IMR-90 (cell line): ENCODE measurements around the gene BLMH. TPM values are rescaled to one million over a fixed set of nuclear protein-coding genes. Genes with fewer than 3 reads are reported as not detected.

Experiments used
- ATAC-seq: fragments of 200-7000 bp; cut with Tn5 transposase; 2 replicates; pipeline ENCODE4 v1.9.1; 2020; ENCODE audit warnings: low read depth, mild to moderate bottlenecking, moderate library complexity
- BruUV-seq: library from RNA; stranded (reverse); fragments of 400-500 nt; replicated peaks from 2 replicates; lab custom pipeline; 2021; lab: Mats Ljungman, UMichigan
- CTCF ChIA-PET: fragments of 300-600 bp; formaldehyde crosslinking; extraction: SDS; loops from one replicate; lab custom pipeline; 2021; ENCODE audit warnings: antibody characterized with exemption; lab: Yijun Ruan, JAX
- POLR2A ChIA-PET: fragments of 300-600 bp; sonication (Branson Sonifier 250); formaldehyde crosslinking; loops from one replicate; lab custom pipeline; 2022; ENCODE audit warnings: antibody characterized with exemption; ENCODE audit not compliant: unreplicated experiment; lab: Charles Lee
- DNase-seq: peaks from one replicate; pipeline ENCODE4 v3.0.0; 2013
- H2AFZ ChIP-seq: replicated peaks from 2 replicates; pipeline ENCODE3; 2013; ENCODE audit warnings: low read length, mild to moderate bottlenecking; ENCODE audit not compliant: poor library complexity
- H2AK5ac ChIP-seq: 2 replicates; pipeline ENCODE4 v1.6.1; 2013; ENCODE audit warnings: low read depth, low read length, inconsistent platforms
- H2AK9ac ChIP-seq: replicated peaks from 2 replicates; pipeline ENCODE3; 2013; ENCODE audit warnings: mild to moderate bottlenecking, low read depth, low read length, moderate library complexity; ENCODE audit not compliant: poor library complexity
- H2BK120ac ChIP-seq: 2 replicates; pipeline ENCODE4 v1.6.1; 2013; ENCODE audit warnings: low read depth, low read length, inconsistent platforms
- H2BK15ac ChIP-seq: 3 replicates; pipeline ENCODE4 v1.6.1; 2013; ENCODE audit warnings: low read depth, low read length, inconsistent platforms
- H2BK20ac ChIP-seq: 2 replicates; pipeline ENCODE4 v1.6.1; 2013; ENCODE audit warnings: low read depth, mild to moderate bottlenecking, inconsistent platforms, low read length, moderate library complexity
- H2BK5ac ChIP-seq: 2 replicates; pipeline ENCODE4 v1.6.1; 2013; ENCODE audit warnings: mild to moderate bottlenecking, low read depth, low read length, inconsistent platforms; ENCODE audit not compliant: poor library complexity, severe bottlenecking
- H3K14ac ChIP-seq: replicated peaks from 2 replicates; pipeline ENCODE4 v1.6.1; 2013; ENCODE audit warnings: low read depth, low read length, inconsistent platforms
- H3K18ac ChIP-seq: 2 replicates; pipeline ENCODE4 v1.6.1; 2013; ENCODE audit warnings: low read depth, low read length, control low read depth
- H3K23ac ChIP-seq: 2 replicates; pipeline ENCODE4 v1.6.1; 2013; ENCODE audit warnings: low read depth, low read length, inconsistent platforms
- H3K27ac ChIP-seq: 2 replicates; pipeline ENCODE4 v1.5.1; 2013; ENCODE audit warnings: mild to moderate bottlenecking, control low read depth, low read length; ENCODE audit not compliant: insufficient read depth
- H3K27me3 ChIP-seq: 2 replicates; pipeline ENCODE4 v1.6.1; 2013; ENCODE audit warnings: low read length; ENCODE audit not compliant: control insufficient read depth, insufficient read depth
- H3K36me3 ChIP-seq: 2 replicates; pipeline ENCODE4 v1.6.1; 2013; ENCODE audit warnings: low read length, mixed read lengths; ENCODE audit not compliant: control insufficient read depth, insufficient read depth
- H3K4ac ChIP-seq: 2 replicates; pipeline ENCODE4 v1.6.1; 2013; ENCODE audit warnings: low read depth, low read length, inconsistent platforms
- H3K4me1 ChIP-seq: 2 replicates; pipeline ENCODE4 v1.6.1; 2013; ENCODE audit warnings: low read length, mixed read lengths; ENCODE audit not compliant: control insufficient read depth, insufficient read depth
- H3K4me2 ChIP-seq: 2 replicates; pipeline ENCODE4 v1.6.1; 2013; ENCODE audit warnings: low read depth, mild to moderate bottlenecking, control low read depth, low read length, moderate library complexity
- H3K4me3 ChIP-seq: 2 replicates; pipeline ENCODE4 v1.5.1; 2013; ENCODE audit warnings: low read depth, mild to moderate bottlenecking, control low read depth, low read length, moderate library complexity; ENCODE audit not compliant: insufficient read depth
- H3K56ac ChIP-seq: 2 replicates; pipeline ENCODE4 v1.6.1; 2013; ENCODE audit warnings: low read length, inconsistent platforms; ENCODE audit not compliant: insufficient read depth; ENCODE audit errors: extremely low read depth
- H3K79me1 ChIP-seq, 2 experiments: 2 replicates each; pipeline ENCODE4 v1.6.1; 2013; ENCODE audit warnings: low read length in 2 of 2, inconsistent platforms in 1 of 2, low read depth in 1 of 2
- H3K9ac ChIP-seq: 2 replicates; pipeline ENCODE4 v1.6.1; 2013; ENCODE audit warnings: low read depth, low read length, control low read depth
- H3K9me1 ChIP-seq: 2 replicates; pipeline ENCODE4 v1.6.1; 2013; ENCODE audit warnings: low read length, inconsistent platforms; ENCODE audit not compliant: insufficient read depth
- H3K9me3 ChIP-seq: 2 replicates; pipeline ENCODE4 v1.6.1; 2013; ENCODE audit warnings: low read length; ENCODE audit not compliant: control insufficient read depth, insufficient read depth
- H4K20me1 ChIP-seq: 2 replicates; pipeline ENCODE4 v1.6.1; 2013; ENCODE audit warnings: low read length, inconsistent platforms; ENCODE audit not compliant: insufficient read depth
- H4K5ac ChIP-seq: 2 replicates; pipeline ENCODE4 v1.6.1; 2013; ENCODE audit warnings: mild to moderate bottlenecking, low read depth, low read length, control low read depth
- H4K8ac ChIP-seq, 2 experiments: 2 replicates each; pipeline ENCODE4 v1.6.1; 2013; ENCODE audit warnings: low read depth in 2 of 2, low read length in 2 of 2, control low read depth in 1 of 2, inconsistent platforms in 1 of 2
- H4K91ac ChIP-seq: 2 replicates; pipeline ENCODE4 v1.6.1; 2013; ENCODE audit warnings: low read depth, low read length, inconsistent platforms; ENCODE audit not compliant: insufficient read depth
- RAD21 ChIP-seq: IDR thresholded peaks from 2 replicates; pipeline ENCODE4 v1.6.1; 2012; ENCODE audit warnings: low read length, improper control_type of control experiment
- SMC3 ChIP-seq: fragments of 150-350 bp; IDR thresholded peaks from 2 replicates; pipeline ENCODE4 v1.6.1; 2016; ENCODE audit warnings: low read depth, mild to moderate bottlenecking, antibody characterized with exemption, low read length, moderate library complexity
- WGBS, 2 experiments: methylation state at CpG; one replicate each; pipeline versions ENCODE4 v1.1.5 to v1.1.7; 2013; ENCODE audit warnings: missing lambda C conversion rate in 2 of 2; ENCODE audit not compliant: insufficient read length in 1 of 2; ENCODE audit errors: extremely low coverage in 2 of 2; 5-methylcytosine and 5-hydroxymethylcytosine counted together
- dilution Hi-C: fragments of 300-500 bp; cut with HindIII; formaldehyde crosslinking; loops from one replicate; pipeline ENCODE4 v1.14.3; 2018; ENCODE audit warnings: low sequenced_read_pairs; ENCODE audit not compliant: unreplicated experiment
- in situ Hi-C: fragments of 300-500 bp; cut with MboI; formaldehyde crosslinking; loops from 3 replicates; pipeline ENCODE4 v1.14.3; 2019; ENCODE audit warnings: low sequenced_read_pairs, inconsistent platforms, mixed read lengths
- intact Hi-C: fragments of 100-400 bp; cut with micrococcal nuclease; formaldehyde crosslinking; loops from 2 replicates; pipeline ENCODE4 v1.10.0; 2022
- polyA plus RNA-seq, 3 experiments: library from polyadenylated mRNA; depleted of rRNA; stranded (reverse); fragments of >200 nt; gene quantifications; 2 replicates each; pipeline ENCODE4 v1.2.3, GENCODE V29; 2012; ENCODE audit warnings: low replicate concordance in 1 of 3
- total RNA-seq: library from RNA; depleted of rRNA; stranded (reverse); fragments of >200 nt; gene quantifications from 2 replicates; pipeline ENCODE4 v1.2.3, GENCODE V29; 2012
- TF ChIP-seq, protein P1 (sequence below): fragments of 150-350 bp; IDR thresholded peaks from 2 replicates; pipeline ENCODE4 v1.6.1; 2017; ENCODE audit warnings: mild to moderate bottlenecking, antibody characterized with exemption, low read length, low read depth

The BLMH gene
- total and polyA plus RNA-seq, 2 of the 4 experiments (the other 2 are of a cell fraction) = 17.3 to 20.8 TPM

DNA sequence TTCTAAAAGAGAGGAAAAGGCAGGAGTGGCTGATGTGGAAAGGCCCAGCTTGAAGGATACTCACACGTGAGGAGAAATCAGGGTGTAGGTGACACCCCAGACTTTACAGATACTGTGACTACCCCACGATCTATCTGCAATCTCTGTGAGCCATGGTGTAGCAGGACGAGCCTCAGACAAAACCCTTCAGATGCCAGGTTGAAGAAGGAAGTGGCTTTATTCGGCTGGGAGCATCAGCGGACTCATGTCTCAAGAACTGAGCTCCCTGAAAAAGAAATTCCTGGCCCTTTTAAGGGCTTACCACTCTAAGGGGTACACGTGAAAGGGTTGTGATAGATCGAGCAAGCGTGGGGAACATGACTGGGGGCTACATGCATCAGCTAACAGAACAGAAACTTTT, 51.6 kb downstream of the BLMH start:
- no peak overlapping the region for H4K91ac ChIP-seq
- no peak overlapping the region for H2BK5ac ChIP-seq
- H2BK20ac ChIP-seq = no peak overlapping the region
- in situ Hi-C loops (no loop called here), intact Hi-C loops (loop anchor here (5.0 kb wide), 1 partner anchor 473 kb away; no protein-coding TSS in a partner anchor), dilution Hi-C loops (no loop called here)
- no peak overlapping the region for H2BK15ac ChIP-seq
- no peak overlapping the region for H3K4me2 ChIP-seq
- no TSS peak for BruUV-seq
- no peaks in the 10 kb centered on the region for H4K20me1 ChIP-seq
- H3K36me3 ChIP-seq = no peaks in the 10 kb centered on the region
- peaks cover 38% of the 10 kb centered on the region for H3K27me3 ChIP-seq
- no peak overlapping the region for H2BK120ac ChIP-seq
- no peak overlapping the region for H2AFZ ChIP-seq
- H3K79me1 ChIP-seq = no peaks in the 10 kb centered on the region; a peak in 1 of 4 replicates
- H4K8ac ChIP-seq = no peak overlapping the region
- DNase-seq (no peak), ATAC-seq (no peak)
- no peak overlapping the region for H2AK5ac ChIP-seq
- no peak overlapping the region for H3K9ac ChIP-seq
- H3K4me1 ChIP-seq = peaks cover 9% of the 10 kb centered on the region
- no peak for TF ChIP-seq RAD21
- TF ChIP-seq SMC3 = no peak
- TF ChIP-seq, protein P1, sequence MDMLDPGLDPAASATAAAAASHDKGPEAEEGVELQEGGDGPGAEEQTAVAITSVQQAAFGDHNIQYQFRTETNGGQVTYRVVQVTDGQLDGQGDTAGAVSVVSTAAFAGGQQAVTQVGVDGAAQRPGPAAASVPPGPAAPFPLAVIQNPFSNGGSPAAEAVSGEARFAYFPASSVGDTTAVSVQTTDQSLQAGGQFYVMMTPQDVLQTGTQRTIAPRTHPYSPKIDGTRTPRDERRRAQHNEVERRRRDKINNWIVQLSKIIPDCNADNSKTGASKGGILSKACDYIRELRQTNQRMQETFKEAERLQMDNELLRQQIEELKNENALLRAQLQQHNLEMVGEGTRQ = no peak
- no peaks in the 10 kb centered on the region; the same call in 1 of the 2 replicates for H3K9me3 ChIP-seq
- WGBS, 2 experiments = 61% methylated on average over 3 of the region's 8 CpGs; no CpG with 5 or more reads in 1 of the 2 experiments
- ChIA-PET POLR2A (no interaction called here), CTCF (no interaction called here)
- no peak overlapping the region for H3K4ac ChIP-seq
- no peak overlapping the region for H3K14ac ChIP-seq
- H3K23ac ChIP-seq = no peak overlapping the region
- H3K27ac ChIP-seq = no peak overlapping the region
- no peak overlapping the region for H2AK9ac ChIP-seq
- peaks cover 5% of the 10 kb centered on the region for H3K9me1 ChIP-seq
- H3K4me3 ChIP-seq = no peak overlapping the region
- H3K56ac ChIP-seq = no peak overlapping the region
- no peak overlapping the region for H3K18ac ChIP-seq
- H4K5ac ChIP-seq = no peak overlapping the region
